Activated CD4-positive, alpha-beta T cell treated with anti-CD3 and anti-CD28 coated beads for 4 hours (primary cell): ENCODE data around the gene RSPH9.

Source experiments
- DNase-seq, 2 donors: peaks; one replicate each; pipeline ENCODE4 v3.0.0-alpha.2; 2020

RSPH9 gene

GRCh38 chr6:43713643-43714310, 68.9 kb downstream of the RSPH9 start:
- no peak for DNase-seq

- DNase-seq, result no peak
These were observed 69.6 kb downstream of the RSPH9 start for GRCh38 chr6:43714311-43715055.

DNA sequence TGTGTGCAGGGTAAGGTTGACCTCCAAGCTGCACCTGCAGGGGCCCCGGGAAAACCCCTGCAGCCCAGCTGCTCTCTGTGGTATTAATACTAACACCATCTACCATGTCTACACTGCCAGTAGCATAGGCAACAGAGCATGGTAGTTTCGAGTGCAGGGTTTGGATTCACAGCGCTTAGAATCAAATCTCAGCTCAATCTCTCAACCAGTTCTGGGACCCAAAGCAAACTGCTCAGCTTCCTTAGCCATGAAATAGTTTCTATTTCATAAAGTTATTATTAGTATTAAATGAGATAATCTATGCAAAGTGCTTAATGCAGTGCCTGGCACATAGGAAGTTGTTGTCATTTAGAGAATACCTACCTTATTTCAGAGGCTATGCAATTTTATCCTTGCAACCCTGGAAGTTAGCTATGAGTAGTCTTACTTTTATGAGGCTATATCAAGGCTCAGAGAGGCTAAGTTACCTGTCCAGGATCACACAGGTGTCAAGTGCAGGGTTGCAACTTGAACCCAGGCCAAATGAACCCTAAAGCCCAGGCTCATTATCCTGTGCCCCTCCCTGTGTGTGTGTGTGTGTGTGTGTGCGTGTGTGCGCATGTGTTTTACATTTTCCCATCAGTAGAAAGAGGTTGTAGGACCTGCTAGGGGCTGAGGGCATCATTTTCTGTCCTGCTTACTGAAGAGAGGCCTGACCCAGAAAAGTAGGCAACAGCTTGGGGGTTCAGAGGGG, 70.4 kb downstream of the RSPH9 start:
- no peak for DNase-seq

DNA sequence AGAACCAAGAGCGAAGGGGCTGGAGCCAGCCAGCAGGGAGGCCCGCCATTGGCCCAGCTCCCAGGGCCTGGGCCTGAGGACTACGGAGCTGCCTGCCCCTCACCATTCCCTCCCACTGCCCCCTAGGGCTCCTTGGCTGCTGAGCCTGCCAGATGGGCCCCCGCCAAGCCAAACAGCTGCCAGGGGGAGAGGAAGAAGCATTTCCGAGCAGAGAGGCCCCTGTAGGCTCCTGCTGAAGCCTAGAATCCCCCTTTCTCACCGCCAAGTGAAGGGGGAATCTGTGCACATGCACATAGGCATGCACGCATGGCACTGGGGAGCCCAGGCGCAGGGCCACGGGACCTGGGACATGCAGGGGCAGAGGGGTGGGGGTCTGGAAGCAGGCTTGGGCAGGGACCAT, 71.3 kb downstream of the RSPH9 start:
- DNase-seq, result no peak

DNA sequence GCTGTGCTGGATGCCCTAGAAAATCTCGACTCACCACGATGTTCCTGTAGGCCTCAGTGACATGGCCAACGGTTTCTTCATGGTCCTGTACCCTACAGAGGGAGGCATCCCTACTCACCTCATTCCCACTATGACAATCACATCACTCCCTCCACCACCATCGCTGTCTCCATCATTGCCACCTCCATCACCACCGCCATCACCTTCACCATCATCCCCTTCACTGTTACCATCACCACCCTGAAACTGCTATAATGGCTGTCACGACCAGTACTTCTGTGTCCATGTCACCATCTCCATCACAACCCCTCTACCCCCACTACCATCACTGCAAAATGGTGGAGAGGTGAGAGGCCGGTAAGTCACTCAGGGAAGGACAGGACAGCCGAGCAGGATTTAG, 72.6 kb downstream of the RSPH9 start:
- no peak for DNase-seq

- no peak for DNase-seq
These were observed 73.0 kb downstream of the RSPH9 start for GRCh38 chr6:43717822-43718221.

DNA sequence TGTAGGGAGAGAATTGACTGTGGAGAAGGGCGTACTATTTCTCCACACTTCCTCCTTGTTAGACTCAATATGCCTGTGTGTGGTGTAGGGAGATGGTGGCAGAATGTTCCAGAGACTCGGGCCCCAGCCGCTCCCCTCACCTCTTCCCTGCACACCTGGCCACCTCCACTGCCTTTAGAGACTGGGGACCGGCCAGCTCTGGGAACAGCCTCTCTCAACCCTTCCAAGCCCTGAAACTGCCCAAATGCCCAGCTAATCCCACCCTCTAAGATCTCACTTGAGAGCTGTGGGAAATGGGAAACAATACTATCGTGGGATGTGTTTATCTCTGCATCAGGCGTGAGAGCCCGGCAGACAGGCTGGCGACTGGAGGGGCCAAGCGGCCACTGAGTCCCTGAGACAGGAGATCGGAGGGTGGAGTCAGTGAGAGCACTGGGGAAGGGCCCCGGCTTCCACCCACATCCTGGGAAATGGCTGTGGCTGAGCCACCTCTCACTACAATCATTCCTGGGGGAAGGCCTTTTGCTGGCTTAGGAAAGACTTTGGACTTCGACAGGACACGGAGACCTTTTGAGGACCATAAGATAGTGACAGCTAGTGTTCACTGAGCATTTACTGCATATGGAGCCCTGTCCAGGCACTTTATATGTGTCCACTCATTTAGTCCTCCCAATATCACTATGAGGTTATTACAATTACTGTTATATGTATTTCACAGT, 73.7 kb downstream of the RSPH9 start:
- no peak for DNase-seq

DNA sequence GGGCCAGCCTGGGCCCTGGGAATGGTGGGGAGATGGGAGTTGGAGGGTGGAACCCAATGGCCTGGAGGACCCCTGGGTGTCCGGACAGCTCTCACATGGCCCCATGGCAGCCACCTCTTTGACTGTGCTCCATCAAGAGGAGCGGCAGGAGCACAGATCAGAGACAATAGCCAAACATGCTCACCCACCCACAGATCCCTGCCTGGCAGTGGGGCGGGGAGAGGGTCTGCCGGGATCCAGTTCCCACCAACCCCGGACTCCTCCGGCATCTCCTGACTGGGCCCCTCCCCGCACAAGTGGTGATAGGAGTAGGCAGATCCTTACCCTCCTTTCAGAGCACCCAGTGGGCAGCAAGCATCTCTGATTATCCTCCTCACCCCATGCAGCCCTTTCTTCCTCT, 74.7 kb downstream of the RSPH9 start:
- no peak for DNase-seq

DNA sequence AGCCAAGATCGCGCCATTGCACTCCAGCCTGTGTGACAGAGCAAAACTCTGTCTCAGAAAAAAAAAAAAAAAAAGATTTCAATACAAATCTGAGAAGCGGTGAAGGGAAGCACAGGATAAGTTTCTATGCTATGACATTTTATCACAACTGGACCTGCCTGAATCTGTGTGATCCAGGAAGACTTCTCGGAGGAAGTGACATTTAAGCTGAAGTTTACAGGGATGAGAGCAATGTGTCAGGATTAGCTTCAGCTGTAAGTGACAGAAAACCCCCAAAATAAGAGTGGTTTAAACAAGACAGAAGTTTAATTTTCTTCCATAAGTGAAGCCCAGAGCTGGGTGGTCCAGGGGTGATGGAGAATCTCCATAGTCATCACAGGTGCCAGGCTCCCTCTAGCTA, 76.2 kb downstream of the RSPH9 start:
- DNase-seq, result no peak
